Prostate gland (tissue), 2 donors: ENCODE measurements around the gene ZNF182. TPM values are rescaled to one million over a fixed set of nuclear protein-coding genes. Genes with fewer than 3 reads are reported as not detected.

Source experiments
- DNase-seq: peaks from one replicate; pipeline ENCODE4 v3.0.0-alpha.2; 2019; ENCODE audit warnings: low spot score
- H3K27ac ChIP-seq, 2 donors: fragments of 200-600 bp; sonication (generic); 2 replicates each; pipeline ENCODE4 v1.5.1; 2017 to 2019
- H3K27me3 ChIP-seq: fragments of 200-600 bp; sonication (generic); replicated peaks from 2 replicates; pipeline ENCODE4 v1.5.1; 2019; ENCODE audit not compliant: insufficient read depth
- H3K36me3 ChIP-seq, 2 donors: fragments of 200-600 bp; sonication (generic); 1 replicate in 1 of 2; 2 replicates in 1 of 2; pipeline versions ENCODE4 v1.5.1 to v1.8.1; 2017 to 2019
- H3K4me1 ChIP-seq: fragments of 200-600 bp; sonication (generic); replicated peaks from 2 replicates; pipeline ENCODE4 v1.5.1; 2019
- H3K4me3 ChIP-seq, 2 donors: fragments of 200-600 bp; sonication (generic); 2 replicates each; pipeline ENCODE4 v1.5.1; 2017 to 2019
- H3K9me3 ChIP-seq: fragments of 200-600 bp; sonication (generic); 2 replicates; pipeline ENCODE4 v1.5.1; 2017
- CTCF ChIP-seq, 4 experiments: fragments of 200-600 bp in 2 of 4; fragments of 450-650 bp in 2 of 4; sonication (generic) in 2 of 4; IDR thresholded peaks; 1 replicate in 3 of 4; 2 replicates in 1 of 4; pipeline ENCODE4 v1.5.1; 2016 to 2019; ENCODE audit warnings: antibody characterized with exemption in 4 of 4, mild to moderate bottlenecking in 2 of 4, moderate library complexity in 2 of 4
- POLR2A ChIP-seq: fragments of 450-650 bp; IDR thresholded peaks from one replicate; pipeline ENCODE4 v1.6.1; 2016; ENCODE audit warnings: antibody characterized with exemption, mild to moderate bottlenecking
- POLR2AphosphoS5 ChIP-seq: sonication (generic); formaldehyde crosslinking; IDR thresholded peaks from one replicate; pipeline ENCODE4 v1.6.1; 2017; ENCODE audit warnings: antibody characterized with exemption
- WGBS: methylation state at CpG from one replicate; pipeline ENCODE4 v1.1.5; 2018; 5-methylcytosine and 5-hydroxymethylcytosine counted together
- intact Hi-C: fragments of 100-400 bp; cut with DNase I; formaldehyde crosslinking; loops from one replicate; pipeline ENCODE4 v1.14.2; 2022
- total RNA-seq, 2 donors: library from RNA; depleted of rRNA; stranded (reverse); fragments of >200 nt; gene quantifications; one replicate each; pipeline ENCODE4 v1.1.0, GENCODE V29; 2016

ZNF182 gene
- total RNA-seq, 2 donors from 2014 or later = 5.6 to 6.5 TPM

GRCh38 chrX:47927212-47927611 is 76.6 kb downstream of the ZNF182 start:
- WGBS = 97% methylated on average over 2 of the region's 2 CpGs
- no peaks in the 10 kb centered on the region for H3K36me3 ChIP-seq
- no peak overlapping the region for H3K4me3 ChIP-seq
- H3K4me1 ChIP-seq = no peaks in the 10 kb centered on the region
- no peak for DNase-seq
- no peak overlapping the region for H3K27ac ChIP-seq
- H3K27me3 ChIP-seq = no peaks in the 10 kb centered on the region
- no peak for TF ChIP-seq POLR2A
- TF ChIP-seq CTCF (IDR thresholded peaks at IDR 0.05) = no peak
- no peak for TF ChIP-seq POLR2AphosphoS5
- H3K9me3 ChIP-seq = no peaks in the 10 kb centered on the region
- intact Hi-C loops = no loop called here

Other genes starting within 250 kb of the ZNF182 start
- gene ZNF81, start 167.1 kb downstream of the ZNF182 start, total RNA-seq = 1 to 10 TPM; 4.5 to 6.2 TPM
- not detected for gene SPACA5, start 3.0 kb upstream of the ZNF182 start, total RNA-seq
- gene ZNF630, start 67.7 kb upstream of the ZNF182 start, total RNA-seq = 1 to 10 TPM; 5.2 to 5.6 TPM
- gene SPACA5B, start 126.6 kb upstream of the ZNF182 start, total RNA-seq = not detected
- not detected for gene SSX5, start 192.8 kb upstream of the ZNF182 start, total RNA-seq